HG03565 (cell line): ENCODE measurements around the gene FKBP1C.

ENCODE experiments used
- ATAC-seq: cut with Tn5 transposase; IDR thresholded peaks from one replicate; pipeline ENCODE4 v1.9.1; 2021; ENCODE audit warnings: mild to moderate bottlenecking, moderate library complexity; ENCODE audit not compliant: unreplicated experiment

FKBP1C gene

DNA sequence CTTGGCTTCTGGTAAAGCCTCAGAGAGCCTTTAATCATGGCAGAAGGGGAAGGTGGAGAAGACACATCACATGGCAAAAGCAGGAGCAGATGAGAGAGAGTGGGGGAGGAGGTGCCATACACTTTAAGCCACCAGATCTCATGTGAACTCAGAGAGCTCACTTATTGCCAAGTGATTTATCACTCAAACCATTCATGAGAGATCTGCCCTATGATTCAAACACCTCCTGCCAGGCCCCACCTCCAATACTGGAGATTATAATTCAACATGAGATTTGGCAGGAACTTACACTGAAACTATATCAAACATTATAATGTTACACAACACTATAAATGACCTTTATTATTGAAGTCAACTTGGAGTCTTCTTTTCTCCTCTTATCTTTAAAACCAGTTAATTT, 47.9 kb downstream of the FKBP1C start:
- ATAC-seq, result no peak

DNA sequence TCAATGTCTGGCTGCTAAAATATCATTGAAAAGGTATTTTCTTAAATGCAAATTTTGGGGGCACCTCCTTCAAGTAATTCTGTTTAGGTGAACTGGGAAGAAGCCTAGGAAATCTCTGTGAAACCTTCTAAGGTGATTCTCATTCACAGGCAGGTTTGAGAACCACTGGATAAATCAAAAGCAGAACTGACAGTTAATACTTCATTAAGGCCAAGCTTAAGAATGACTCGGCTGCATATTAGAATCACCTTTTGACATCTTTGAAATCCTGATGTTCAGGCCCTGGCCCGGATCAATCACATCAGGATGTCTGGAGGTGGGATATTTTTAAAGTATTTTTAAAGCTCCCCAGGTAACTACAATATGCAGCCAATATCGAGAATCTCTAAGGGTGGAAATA, 50.6 kb downstream of the FKBP1C start:
- ATAC-seq, result peak; percentile 53
